ENCODE data around the gene TAF4B.

- TF ChIP-seq CTCF (IDR thresholded peaks at IDR 0.05; ENCODE audit: low read depth, low read length) = no peak
- no peak for TF ChIP-seq EZH2phosphoT487 (IDR thresholded peaks at IDR 0.05; ENCODE audit: low read depth)
Observed at GRCh38 chr18:26416652-26417150, 190.5 kb downstream of the TAF4B start.
